Stomach (tissue), 9 donors: ENCODE results near the gene MSI2. TPM values are rescaled to one million over a fixed set of nuclear protein-coding genes. Genes with fewer than 3 reads are reported as not detected.

Experiments
- DNase-seq, 2 donors: peaks; one replicate each; pipeline versions ENCODE4 v3.0.0 to v3.0.0-alpha.2; 2013 to 2019
- H3K27ac ChIP-seq, 5 donors: fragments of 200-600 bp in 4 of 5; sonication (generic) in 4 of 5; one replicate each; pipeline ENCODE4 v1.5.1; 2013 to 2019; ENCODE audit warnings: mild to moderate bottlenecking in 1 of 5, moderate library complexity in 1 of 5
- H3K27me3 ChIP-seq, 3 donors: fragments of 200-600 bp; sonication (generic); one replicate each; pipeline ENCODE4 v1.5.1; 2017 to 2019; ENCODE audit warnings: mixed run types in 1 of 3
- H3K36me3 ChIP-seq, 4 donors: fragments of 200-600 bp; sonication (generic); 1 replicate in 3 of 4; 2 replicates in 1 of 4; pipeline ENCODE4 v1.5.1; 2016 to 2019
- H3K4me1 ChIP-seq, 4 donors: fragments of 200-600 bp; sonication (generic); one replicate each; pipeline ENCODE4 v1.5.1; 2016 to 2019
- H3K4me3 ChIP-seq, 4 donors: fragments of 200-600 bp; sonication (generic) in 3 of 4; one replicate each; pipeline ENCODE4 v1.5.1; 2016 to 2019; ENCODE audit warnings: mild to moderate bottlenecking in 1 of 4
- H3K9me3 ChIP-seq, 4 donors: fragments of 200-600 bp; sonication (generic); one replicate each; pipeline ENCODE4 v1.5.1; 2016 to 2019
- EP300 ChIP-seq: sonication (generic); formaldehyde crosslinking; IDR thresholded peaks from one replicate; pipeline ENCODE4 v1.6.1; 2017; ENCODE audit warnings: antibody characterized with exemption
- POLR2A ChIP-seq, 4 donors: fragments of 450-650 bp; IDR thresholded peaks; one replicate each; pipeline ENCODE4 v1.6.1; 2016; ENCODE audit warnings: antibody characterized with exemption in 4 of 4, control low read depth in 2 of 4, mild to moderate bottlenecking in 1 of 4, moderate library complexity in 1 of 4
- POLR2AphosphoS5 ChIP-seq, 3 donors: sonication (generic); formaldehyde crosslinking; IDR thresholded peaks; one replicate each; pipeline ENCODE4 v1.6.1; 2016; ENCODE audit warnings: antibody characterized with exemption in 3 of 3
- WGBS, 5 donors: extraction: QIAGEN DNeasy Blood & Tissue Kit in 3 of 5; methylation state at CpG; one replicate each; pipeline versions ENCODE4 v1.1.5 to v1.1.7; 2013 to 2018; 5-methylcytosine and 5-hydroxymethylcytosine counted together
- intact Hi-C: fragments of 100-400 bp; cut with DNase I; formaldehyde crosslinking; loops from one replicate; pipeline ENCODE4 v1.15.1; 2023; ENCODE audit warnings: low total_unique reads
- polyA plus RNA-seq, 3 donors: library from polyadenylated mRNA; stranded (reverse); fragments of 200-250 nt; gene quantifications; one replicate each; pipeline ENCODE4 v1.2.3, GENCODE V29; 2013
- total RNA-seq, 5 donors: library from RNA; depleted of rRNA; stranded (reverse); fragments of >200 nt; gene quantifications; one replicate each; pipeline versions ENCODE4 v1.1.0 to v1.2.3, GENCODE V29; 2014 to 2016
- TF ChIP-seq, protein P1 (sequence below), 7 experiments: fragments of 450-650 bp in 4 of 7; fragments of 200-600 bp in 3 of 7; sonication (generic) in 3 of 7; IDR thresholded peaks; one replicate each; pipeline ENCODE4 v1.5.1; 2016 to 2019; ENCODE audit warnings: antibody characterized with exemption in 7 of 7, control low read depth in 2 of 7, mild to moderate bottlenecking in 1 of 7
- donor health status: healthy with polysubstance abuse.
- donor health status: Bipolar disorder and iron deficiency.
- donor health status: healthy.

Gene MSI2
- total and polyA plus RNA-seq, 8 donors: 8.3 to 72.4 (median 22.9) TPM

DNA sequence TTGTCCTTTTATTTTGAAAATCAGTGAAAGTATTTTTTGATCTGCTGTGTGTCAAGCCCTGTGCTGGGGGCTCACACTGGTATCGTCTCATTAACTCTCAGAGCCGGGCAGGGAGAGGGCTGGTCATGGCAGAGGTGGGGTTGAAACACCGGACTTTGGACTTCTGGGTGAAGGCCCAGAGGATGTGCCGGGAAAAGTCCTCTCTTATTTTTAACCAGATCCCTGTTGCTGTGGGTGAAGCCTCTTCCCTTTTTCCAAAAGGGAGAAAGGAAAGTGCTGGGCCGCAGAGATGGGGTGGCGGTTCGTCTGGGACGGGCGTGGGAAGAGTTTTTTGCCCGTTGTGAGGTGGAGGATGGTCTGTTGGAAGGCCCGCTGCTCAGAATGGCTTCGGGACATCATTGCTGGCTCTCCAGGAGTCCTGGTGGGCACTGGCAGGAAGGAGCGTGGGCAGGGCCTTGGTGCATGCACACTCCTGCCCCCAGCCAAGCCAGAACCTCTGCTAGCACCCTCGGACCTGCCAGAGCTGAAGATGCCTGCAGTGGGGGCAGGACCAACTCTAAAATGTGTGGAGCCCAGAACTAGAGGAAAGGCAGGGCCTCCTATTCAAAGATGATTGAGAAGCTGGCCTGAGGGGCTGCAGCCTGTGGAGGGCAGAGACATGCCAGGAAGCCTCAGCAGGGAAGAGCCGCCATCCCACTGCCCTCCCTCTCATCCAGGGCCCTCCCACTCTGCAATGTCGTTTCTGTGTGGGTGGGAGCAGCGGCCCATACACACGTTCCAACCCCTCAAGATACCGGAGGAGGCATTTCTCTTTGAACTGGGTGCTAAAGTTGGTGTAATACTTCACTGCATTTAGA is 275.6 kb downstream of the MSI2 start:
- no peaks in the 10 kb centered on the region for H3K27me3 ChIP-seq
- WGBS, 5 donors: 76 to 84% (median 79%) methylated on average over 19 of the region's 19 CpGs
- H3K27ac ChIP-seq: no peak overlapping the region
- DNase-seq: no peak
- H3K9me3 ChIP-seq: no peaks in the 10 kb centered on the region
- peaks cover 0 to 10% (median 2%) of the 10 kb centered on the region in 4 donors for H3K36me3 ChIP-seq
- TF ChIP-seq POLR2A (IDR thresholded peaks at IDR 0.05): no peak
- no peak for TF ChIP-seq POLR2AphosphoS5 (IDR thresholded peaks at IDR 0.05)
- no peak for TF ChIP-seq EP300
- TF ChIP-seq, protein P1, sequence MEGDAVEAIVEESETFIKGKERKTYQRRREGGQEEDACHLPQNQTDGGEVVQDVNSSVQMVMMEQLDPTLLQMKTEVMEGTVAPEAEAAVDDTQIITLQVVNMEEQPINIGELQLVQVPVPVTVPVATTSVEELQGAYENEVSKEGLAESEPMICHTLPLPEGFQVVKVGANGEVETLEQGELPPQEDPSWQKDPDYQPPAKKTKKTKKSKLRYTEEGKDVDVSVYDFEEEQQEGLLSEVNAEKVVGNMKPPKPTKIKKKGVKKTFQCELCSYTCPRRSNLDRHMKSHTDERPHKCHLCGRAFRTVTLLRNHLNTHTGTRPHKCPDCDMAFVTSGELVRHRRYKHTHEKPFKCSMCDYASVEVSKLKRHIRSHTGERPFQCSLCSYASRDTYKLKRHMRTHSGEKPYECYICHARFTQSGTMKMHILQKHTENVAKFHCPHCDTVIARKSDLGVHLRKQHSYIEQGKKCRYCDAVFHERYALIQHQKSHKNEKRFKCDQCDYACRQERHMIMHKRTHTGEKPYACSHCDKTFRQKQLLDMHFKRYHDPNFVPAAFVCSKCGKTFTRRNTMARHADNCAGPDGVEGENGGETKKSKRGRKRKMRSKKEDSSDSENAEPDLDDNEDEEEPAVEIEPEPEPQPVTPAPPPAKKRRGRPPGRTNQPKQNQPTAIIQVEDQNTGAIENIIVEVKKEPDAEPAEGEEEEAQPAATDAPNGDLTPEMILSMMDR (IDR thresholded peaks at IDR 0.05): no peak
- H3K4me3 ChIP-seq: no peak overlapping the region
- intact Hi-C loops: no loop called here
- peaks cover 0 to 46% (median 22%) of the 10 kb centered on the region in 4 donors for H3K4me1 ChIP-seq

DNA sequence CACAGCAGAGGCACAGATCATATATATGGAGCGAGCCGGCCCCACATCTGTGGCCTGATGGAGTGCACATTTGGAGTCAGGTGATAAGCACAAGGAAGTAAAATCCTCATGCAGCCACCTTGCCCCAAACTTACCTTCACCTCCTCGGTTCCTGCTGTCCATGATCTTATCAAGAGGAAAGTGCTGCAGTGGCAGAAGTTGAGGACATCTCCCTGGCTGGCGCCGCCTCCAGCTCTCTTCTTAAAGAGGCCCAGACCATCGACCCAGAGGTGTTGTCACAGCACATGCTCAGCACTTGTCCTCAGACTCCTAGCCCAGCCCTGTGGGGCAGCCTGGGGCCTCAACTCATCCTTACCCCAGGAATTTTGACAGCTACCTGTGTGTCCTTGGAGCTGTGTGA is 276.2 kb downstream of the MSI2 start:
- Histone ChIP-seq H3K4me1 (peaks cover 0 to 50% (median 24%) of the 10 kb centered on the region in 4 donors), H3K36me3 (peaks cover 0 to 10% (median 2%) of the 10 kb centered on the region in 4 donors), H3K27me3 (no peaks in the 10 kb centered on the region), H3K27ac (no peak overlapping the region), H3K9me3 (no peaks in the 10 kb centered on the region), H3K4me3 (no peak overlapping the region)
- DNase-seq: no peak
- 72 to 86% (median 79%) methylated on average over 6 of the region's 6 CpGs for WGBS, 5 donors
- TF ChIP-seq, protein P1 (IDR thresholded peaks at IDR 0.05): no peak
- TF ChIP-seq EP300: no peak
- TF ChIP-seq POLR2A (IDR thresholded peaks at IDR 0.05): no peak
- no peak for TF ChIP-seq POLR2AphosphoS5 (IDR thresholded peaks at IDR 0.05)
- intact Hi-C loops: no loop called here

DNA sequence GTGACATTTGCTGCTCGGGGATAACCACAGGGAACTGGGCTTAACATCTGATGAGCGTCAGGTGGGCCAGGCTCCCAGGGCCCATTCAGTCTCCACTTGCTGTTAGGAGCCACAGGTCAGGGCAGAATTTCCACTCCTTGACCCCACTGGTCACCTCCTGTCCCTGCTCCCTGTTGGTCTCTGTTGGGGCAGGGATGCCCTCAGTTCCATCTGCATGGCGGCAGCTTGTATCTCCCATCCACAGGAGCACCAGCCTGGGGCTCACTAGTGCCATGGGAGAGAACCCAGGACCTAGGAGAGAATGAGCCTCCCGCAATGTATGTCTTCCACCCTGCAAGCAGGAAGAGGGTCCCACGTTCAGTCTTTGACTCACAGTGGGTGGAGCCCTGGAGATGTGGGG is 276.6 kb downstream of the MSI2 start:
- H3K4me1 ChIP-seq: peaks cover 0 to 50% (median 26%) of the 10 kb centered on the region in 4 donors
- intact Hi-C loops: no loop called here
- DNase-seq: no peak
- peaks cover 0 to 10% (median 2%) of the 10 kb centered on the region in 4 donors for H3K36me3 ChIP-seq
- H3K27ac ChIP-seq: no peak overlapping the region
- H3K4me3 ChIP-seq: no peak overlapping the region
- TF ChIP-seq, protein P1 (IDR thresholded peaks at IDR 0.05): no peak
- TF ChIP-seq EP300: no peak
- TF ChIP-seq POLR2A (IDR thresholded peaks at IDR 0.05): no peak
- TF ChIP-seq POLR2AphosphoS5 (IDR thresholded peaks at IDR 0.05): no peak
- no peaks in the 10 kb centered on the region for H3K9me3 ChIP-seq
- H3K27me3 ChIP-seq: no peaks in the 10 kb centered on the region
- 73 to 94% (median 85%) methylated on average over 3 to 5 of the region's 5 CpGs for WGBS, 5 donors

DNA sequence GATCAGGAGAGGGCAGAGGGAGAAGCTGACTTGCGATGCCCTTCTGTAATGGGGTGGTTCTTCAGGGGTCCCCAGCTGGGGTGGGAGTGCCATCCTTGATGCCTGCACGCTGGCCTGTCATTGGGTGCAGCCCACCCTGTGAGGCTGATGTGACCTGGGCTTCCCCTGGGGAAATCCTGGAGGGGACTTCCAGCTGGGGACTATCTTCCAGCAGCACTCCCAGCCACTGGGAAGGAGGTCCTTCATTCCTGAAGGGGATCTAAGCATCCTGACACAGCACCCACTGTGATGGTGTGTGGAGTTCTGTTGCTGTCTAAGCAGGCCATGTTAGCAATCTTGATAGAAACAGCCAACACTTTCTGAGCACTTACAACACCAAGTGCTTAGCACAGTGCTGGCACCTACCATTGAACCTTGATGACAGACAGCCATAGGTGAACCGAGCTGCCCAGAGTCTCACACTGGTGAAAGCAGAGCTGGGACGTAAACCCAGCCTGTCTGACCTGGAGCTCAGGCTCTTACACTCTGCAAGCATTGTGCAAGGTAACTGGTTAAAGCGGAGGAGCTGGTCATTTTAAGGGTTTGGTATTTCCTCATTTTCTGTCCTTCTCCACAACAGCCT is 277.5 kb downstream of the MSI2 start:
- H3K9me3 ChIP-seq: no peaks in the 10 kb centered on the region
- 93 to 99% (median 95%) methylated on average over 5 of the region's 5 CpGs for WGBS, 5 donors
- no peak overlapping the region for H3K4me3 ChIP-seq
- peaks cover 0 to 50% (median 33%) of the 10 kb centered on the region in 4 donors for H3K4me1 ChIP-seq
- intact Hi-C loops: no loop called here
- TF ChIP-seq EP300 (no peak), POLR2AphosphoS5 (IDR thresholded peaks at IDR 0.05) (no peak), POLR2A (IDR thresholded peaks at IDR 0.05) (no peak)
- TF ChIP-seq, protein P1 (IDR thresholded peaks at IDR 0.05): no peak
- peaks cover 0 to 10% (median 2%) of the 10 kb centered on the region in 4 donors for H3K36me3 ChIP-seq
- no peaks in the 10 kb centered on the region for H3K27me3 ChIP-seq
- H3K27ac ChIP-seq: no peak overlapping the region
- no peak for DNase-seq
